Measurements from ENCODE around the gene C18orf54.

- no peak for TF ChIP-seq CTCF (IDR thresholded peaks at IDR 0.05; ENCODE audit: low read depth, low read length)
- TF ChIP-seq EZH2phosphoT487 (IDR thresholded peaks at IDR 0.05; ENCODE audit: low read depth) = no peak
Measured at GRCh38 chr18:54378057-54378456, 20.4 kb downstream of the C18orf54 start.

Data from OCI-LY3 (cell line).